Stomach (tissue), 9 donors: Measurements from ENCODE around the gene CFLAR. TPM values are rescaled to one million over a fixed set of nuclear protein-coding genes. Genes with fewer than 3 reads are reported as not detected.
"Not testable (repeated sequence)": the region's sequence is repeated elsewhere in the genome, so short reads cannot be mapped to it uniquely, and the experiment has no call there.

ENCODE experiments used
- DNase-seq, 2 donors: peaks; one replicate each; pipeline versions ENCODE4 v3.0.0 to v3.0.0-alpha.2; 2013 to 2019
- H3K27ac ChIP-seq, 5 donors: fragments of 200-600 bp in 4 of 5; sonication (generic) in 4 of 5; one replicate each; pipeline ENCODE4 v1.5.1; 2013 to 2019; ENCODE audit warnings: mild to moderate bottlenecking in 1 of 5, moderate library complexity in 1 of 5
- H3K27me3 ChIP-seq, 3 donors: fragments of 200-600 bp; sonication (generic); one replicate each; pipeline ENCODE4 v1.5.1; 2017 to 2019; ENCODE audit warnings: mixed run types in 1 of 3
- H3K36me3 ChIP-seq, 4 donors: fragments of 200-600 bp; sonication (generic); 1 replicate in 3 of 4; 2 replicates in 1 of 4; pipeline ENCODE4 v1.5.1; 2016 to 2019
- H3K4me1 ChIP-seq, 4 donors: fragments of 200-600 bp; sonication (generic); one replicate each; pipeline ENCODE4 v1.5.1; 2016 to 2019
- H3K4me3 ChIP-seq, 4 donors: fragments of 200-600 bp; sonication (generic) in 3 of 4; one replicate each; pipeline ENCODE4 v1.5.1; 2016 to 2019; ENCODE audit warnings: mild to moderate bottlenecking in 1 of 4
- H3K9me3 ChIP-seq, 4 donors: fragments of 200-600 bp; sonication (generic); one replicate each; pipeline ENCODE4 v1.5.1; 2016 to 2019
- EP300 ChIP-seq: sonication (generic); formaldehyde crosslinking; IDR thresholded peaks from one replicate; pipeline ENCODE4 v1.6.1; 2017; ENCODE audit warnings: antibody characterized with exemption
- POLR2A ChIP-seq, 4 donors: fragments of 450-650 bp; IDR thresholded peaks; one replicate each; pipeline ENCODE4 v1.6.1; 2016; ENCODE audit warnings: antibody characterized with exemption in 4 of 4, control low read depth in 2 of 4, mild to moderate bottlenecking in 1 of 4, moderate library complexity in 1 of 4
- POLR2AphosphoS5 ChIP-seq, 3 donors: sonication (generic); formaldehyde crosslinking; IDR thresholded peaks; one replicate each; pipeline ENCODE4 v1.6.1; 2016; ENCODE audit warnings: antibody characterized with exemption in 3 of 3
- WGBS, 5 donors: extraction: QIAGEN DNeasy Blood & Tissue Kit in 3 of 5; methylation state at CpG; one replicate each; pipeline versions ENCODE4 v1.1.5 to v1.1.7; 2013 to 2018; 5-methylcytosine and 5-hydroxymethylcytosine counted together
- intact Hi-C: fragments of 100-400 bp; cut with DNase I; formaldehyde crosslinking; loops from one replicate; pipeline ENCODE4 v1.15.1; 2023; ENCODE audit warnings: low total_unique reads
- polyA plus RNA-seq, 3 donors: library from polyadenylated mRNA; stranded (reverse); fragments of 200-250 nt; gene quantifications; one replicate each; pipeline ENCODE4 v1.2.3, GENCODE V29; 2013
- total RNA-seq, 5 donors: library from RNA; depleted of rRNA; stranded (reverse); fragments of >200 nt; gene quantifications; one replicate each; pipeline versions ENCODE4 v1.1.0 to v1.2.3, GENCODE V29; 2014 to 2016
- TF ChIP-seq, protein P1 (sequence below), 7 experiments: fragments of 450-650 bp in 4 of 7; fragments of 200-600 bp in 3 of 7; sonication (generic) in 3 of 7; IDR thresholded peaks; one replicate each; pipeline ENCODE4 v1.5.1; 2016 to 2019; ENCODE audit warnings: antibody characterized with exemption in 7 of 7, control low read depth in 2 of 7, mild to moderate bottlenecking in 1 of 7
- donor health status: healthy with polysubstance abuse.
- donor health status: Bipolar disorder and iron deficiency.
- donor health status: healthy.

CFLAR gene
- total and polyA plus RNA-seq, 8 donors = 23.3 to 424 (median 177) TPM

DNA sequence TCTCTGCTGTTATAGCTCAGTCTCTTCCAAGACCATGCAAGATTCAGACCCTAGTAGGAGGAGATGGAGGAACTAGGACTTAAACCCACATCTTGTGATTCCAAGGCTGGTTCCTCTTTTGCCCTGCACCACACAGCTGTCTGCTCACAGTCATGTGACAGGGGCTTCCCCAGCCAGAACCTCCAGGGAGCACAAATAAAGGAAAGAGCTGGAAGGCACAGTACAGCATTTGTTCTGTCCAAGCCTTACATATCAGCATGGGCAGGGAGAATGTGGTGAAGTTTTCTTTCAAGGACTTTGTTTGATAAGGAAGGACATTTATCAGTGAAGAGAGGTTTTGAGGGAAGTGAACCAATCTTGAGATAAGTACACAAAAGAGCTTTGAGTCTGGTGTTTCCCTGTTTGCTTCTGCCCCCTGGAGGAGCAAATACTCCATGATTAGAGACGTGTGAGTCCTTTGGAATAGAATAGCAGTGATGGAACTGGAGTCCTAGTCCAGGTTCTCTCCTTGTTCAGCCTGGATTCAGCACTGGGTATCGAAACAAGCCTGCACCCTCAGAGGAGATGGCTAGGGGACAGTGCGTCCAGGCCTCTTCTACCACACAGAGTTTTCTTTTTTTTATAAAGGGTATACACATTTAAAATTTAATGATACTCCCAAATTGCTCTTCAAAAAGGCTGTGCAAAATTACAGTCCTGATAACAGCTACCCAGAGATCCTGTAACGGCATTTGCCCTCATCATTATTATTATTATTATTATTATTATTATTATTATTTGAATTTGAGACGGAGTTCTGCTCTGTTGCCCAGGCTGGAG, 42.4 kb downstream of the CFLAR start:
- Histone ChIP-seq H3K27me3 (no peaks in the 10 kb centered on the region), H3K9me3 (no peaks in the 10 kb centered on the region), H3K36me3 (peaks cover 68 to 98% (median 93%) of the 10 kb centered on the region in 4 donors), H3K27ac (peak overlapping the region; percentile 50 to 82 (median 73)), H3K4me3 (no peak overlapping the region), H3K4me1 (peaks cover 11 to 54% (median 21%) of the 10 kb centered on the region in 4 donors)
- intact Hi-C loops = no loop called here
- WGBS, 5 donors = 27 to 46% (median 39%) methylated on average over 5 of the region's 5 CpGs
- no peak for TF ChIP-seq POLR2A (IDR thresholded peaks at IDR 0.05)
- TF ChIP-seq POLR2AphosphoS5 (IDR thresholded peaks at IDR 0.05) = peak; percentile 24 to 89 (median 84)
- TF ChIP-seq EP300 = no peak
- TF ChIP-seq, protein P1, sequence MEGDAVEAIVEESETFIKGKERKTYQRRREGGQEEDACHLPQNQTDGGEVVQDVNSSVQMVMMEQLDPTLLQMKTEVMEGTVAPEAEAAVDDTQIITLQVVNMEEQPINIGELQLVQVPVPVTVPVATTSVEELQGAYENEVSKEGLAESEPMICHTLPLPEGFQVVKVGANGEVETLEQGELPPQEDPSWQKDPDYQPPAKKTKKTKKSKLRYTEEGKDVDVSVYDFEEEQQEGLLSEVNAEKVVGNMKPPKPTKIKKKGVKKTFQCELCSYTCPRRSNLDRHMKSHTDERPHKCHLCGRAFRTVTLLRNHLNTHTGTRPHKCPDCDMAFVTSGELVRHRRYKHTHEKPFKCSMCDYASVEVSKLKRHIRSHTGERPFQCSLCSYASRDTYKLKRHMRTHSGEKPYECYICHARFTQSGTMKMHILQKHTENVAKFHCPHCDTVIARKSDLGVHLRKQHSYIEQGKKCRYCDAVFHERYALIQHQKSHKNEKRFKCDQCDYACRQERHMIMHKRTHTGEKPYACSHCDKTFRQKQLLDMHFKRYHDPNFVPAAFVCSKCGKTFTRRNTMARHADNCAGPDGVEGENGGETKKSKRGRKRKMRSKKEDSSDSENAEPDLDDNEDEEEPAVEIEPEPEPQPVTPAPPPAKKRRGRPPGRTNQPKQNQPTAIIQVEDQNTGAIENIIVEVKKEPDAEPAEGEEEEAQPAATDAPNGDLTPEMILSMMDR (IDR thresholded peaks at IDR 0.05) = peak in 4 of 7 experiments; percentile 48 to 80 (median 66)
- DNase-seq = peak; percentile 75 to 93

DNA sequence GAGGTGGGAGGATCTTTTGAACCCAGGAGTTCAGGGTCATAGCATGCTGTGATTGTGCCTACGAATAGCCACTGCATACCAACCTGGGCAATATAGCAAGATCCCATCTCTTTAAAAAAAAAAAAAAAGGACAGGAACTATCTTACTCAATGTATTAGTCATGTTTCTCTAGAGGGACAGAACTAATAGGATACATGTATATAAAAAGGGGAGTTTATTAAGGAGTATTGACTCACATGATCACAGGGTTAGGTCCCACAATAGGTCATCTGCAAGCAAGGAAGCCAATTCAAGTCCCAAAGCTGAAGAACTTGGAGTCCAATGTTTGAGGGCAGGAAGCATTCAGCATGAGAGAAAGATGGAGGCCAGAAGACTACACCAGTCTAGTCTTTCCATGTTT, 48.2 kb downstream of the CFLAR start:
- intact Hi-C loops = no loop called here

DNA sequence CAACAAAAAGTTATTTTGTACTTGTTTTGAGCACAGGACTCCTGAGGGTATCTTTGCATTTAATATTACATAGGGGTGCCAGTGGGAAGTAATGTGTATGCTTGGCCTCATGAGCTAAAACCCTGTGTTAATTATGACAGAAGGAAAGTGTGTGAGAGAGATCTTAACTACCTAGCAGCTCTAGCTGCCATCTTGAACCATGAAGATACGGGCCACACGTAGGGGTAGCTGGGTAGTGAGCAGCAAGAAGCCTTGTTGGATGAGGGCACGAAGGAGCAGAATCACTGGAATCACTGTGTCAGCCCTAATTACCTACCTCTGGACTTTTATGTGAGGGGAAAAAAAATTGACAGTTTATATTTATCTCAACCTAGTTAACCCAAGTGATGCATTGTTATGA, 51.6 kb downstream of the CFLAR start:
- Histone ChIP-seq H3K27ac (no peak overlapping the region), H3K4me3 (no peak overlapping the region), H3K36me3 (peaks cover 31 to 57% (median 55%) of the 10 kb centered on the region in 4 donors), H3K27me3 (no peaks in the 10 kb centered on the region), H3K9me3 (peaks cover 0 to 11% (median 0%) of the 10 kb centered on the region in 4 donors), H3K4me1 (peaks cover 0 to 9% (median 3%) of the 10 kb centered on the region in 4 donors)
- WGBS, 5 donors = 96 to 100% (median 98%) methylated on average over 3 of the region's 3 CpGs
- TF ChIP-seq, protein P1 (IDR thresholded peaks at IDR 0.05) = no peak
- TF ChIP-seq POLR2AphosphoS5 (IDR thresholded peaks at IDR 0.05) = no peak
- no peak for TF ChIP-seq POLR2A (IDR thresholded peaks at IDR 0.05)
- no peak for TF ChIP-seq EP300
- intact Hi-C loops = no loop called here
- no peak for DNase-seq

More for the DNA sequence above, 48.2 kb downstream of the CFLAR start:
- no peak for DNase-seq
- no peak overlapping the region for H3K27ac ChIP-seq
- peaks cover 0 to 11% (median 0%) of the 10 kb centered on the region in 4 donors for H3K9me3 ChIP-seq
- H3K4me1 ChIP-seq = peaks cover 0 to 14% (median 5%) of the 10 kb centered on the region in 4 donors
- WGBS, 5 donors = 88 to 100% (median 96%) methylated on average over 1 of the region's 1 CpG
- TF ChIP-seq POLR2A (IDR thresholded peaks at IDR 0.05) = no peak
- TF ChIP-seq, protein P1 (IDR thresholded peaks at IDR 0.05) = no peak
- TF ChIP-seq EP300 = no peak
- TF ChIP-seq POLR2AphosphoS5 (IDR thresholded peaks at IDR 0.05) = no peak
- H3K27me3 ChIP-seq = no peaks in the 10 kb centered on the region
- no peak overlapping the region for H3K4me3 ChIP-seq
- H3K36me3 ChIP-seq = peaks cover 56 to 91% (median 89%) of the 10 kb centered on the region in 4 donors

DNA sequence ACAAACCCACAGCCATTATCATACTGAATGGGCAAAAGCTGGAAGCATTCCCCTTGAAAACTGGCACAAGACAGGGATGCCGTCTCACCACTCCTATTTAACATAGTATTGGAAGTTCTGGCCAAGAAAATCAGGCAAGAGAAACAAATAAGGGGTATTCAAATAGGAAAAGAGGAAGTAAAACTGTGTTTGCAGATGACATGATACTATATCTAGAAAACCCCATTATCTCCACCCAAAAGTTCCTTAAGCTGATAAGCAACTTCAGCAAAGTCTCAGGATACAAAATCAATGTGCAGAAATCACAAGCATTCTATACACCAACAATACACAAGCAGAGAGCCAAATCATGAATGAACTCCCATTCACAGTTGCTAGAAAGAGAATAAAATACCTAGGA, 52.5 kb downstream of the CFLAR start:
- H3K4me3 ChIP-seq, H3K27me3 ChIP-seq, intact Hi-C loops, H3K27ac ChIP-seq, DNase-seq, H3K4me1 ChIP-seq: not testable (repeated sequence)
- Histone ChIP-seq H3K9me3 (peaks cover 0 to 11% (median 0%) of the 10 kb centered on the region in 4 donors), H3K36me3 (peaks cover 22 to 47% (median 45%) of the 10 kb centered on the region in 4 donors)
- 62 to 86% (median 73%) methylated on average over 1 of the region's 1 CpG for WGBS, 5 donors
